Measurements from ENCODE around the gene ELMO2.

DNA sequence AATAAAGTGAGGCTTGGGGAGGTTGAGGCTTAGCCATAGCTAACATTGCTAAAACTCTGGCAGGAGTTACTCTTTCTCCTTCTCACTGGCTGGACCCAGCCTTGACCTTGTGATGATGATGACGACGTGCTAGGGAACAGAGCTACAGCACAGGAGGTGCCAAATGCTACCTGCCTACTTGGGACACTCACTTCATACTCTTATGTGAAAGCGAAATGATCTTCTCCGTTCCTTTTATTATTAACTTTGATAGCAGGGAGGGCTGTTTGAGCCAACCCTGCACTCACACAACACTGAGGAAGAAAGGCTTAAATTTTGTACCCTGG lies 1.2 kb upstream of the ELMO2 start:
- TF ChIP-seq, protein P1, sequence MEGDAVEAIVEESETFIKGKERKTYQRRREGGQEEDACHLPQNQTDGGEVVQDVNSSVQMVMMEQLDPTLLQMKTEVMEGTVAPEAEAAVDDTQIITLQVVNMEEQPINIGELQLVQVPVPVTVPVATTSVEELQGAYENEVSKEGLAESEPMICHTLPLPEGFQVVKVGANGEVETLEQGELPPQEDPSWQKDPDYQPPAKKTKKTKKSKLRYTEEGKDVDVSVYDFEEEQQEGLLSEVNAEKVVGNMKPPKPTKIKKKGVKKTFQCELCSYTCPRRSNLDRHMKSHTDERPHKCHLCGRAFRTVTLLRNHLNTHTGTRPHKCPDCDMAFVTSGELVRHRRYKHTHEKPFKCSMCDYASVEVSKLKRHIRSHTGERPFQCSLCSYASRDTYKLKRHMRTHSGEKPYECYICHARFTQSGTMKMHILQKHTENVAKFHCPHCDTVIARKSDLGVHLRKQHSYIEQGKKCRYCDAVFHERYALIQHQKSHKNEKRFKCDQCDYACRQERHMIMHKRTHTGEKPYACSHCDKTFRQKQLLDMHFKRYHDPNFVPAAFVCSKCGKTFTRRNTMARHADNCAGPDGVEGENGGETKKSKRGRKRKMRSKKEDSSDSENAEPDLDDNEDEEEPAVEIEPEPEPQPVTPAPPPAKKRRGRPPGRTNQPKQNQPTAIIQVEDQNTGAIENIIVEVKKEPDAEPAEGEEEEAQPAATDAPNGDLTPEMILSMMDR (IDR thresholded peaks at IDR 0.05): no peak
- TF ChIP-seq POLR2AphosphoS5 (IDR thresholded peaks at IDR 0.05) (no peak), EP300 (IDR thresholded peaks at IDR 0.05; ENCODE audit: low read depth) (no peak), POLR2A (IDR thresholded peaks at IDR 0.05) (no peak)

All from transverse colon (tissue), 4 donors.